Panc1 (cell line): ENCODE results near the gene ANAPC15.

Source experiments
- CTCF ChIP-seq: fragments of 450-650 bp; IDR thresholded peaks from 2 replicates; pipeline ENCODE4 v1.5.1; 2017; ENCODE audit warnings: mild to moderate bottlenecking
- POLR2AphosphoS5 ChIP-seq: IDR thresholded peaks from 2 replicates; pipeline ENCODE4 v1.6.1; 2012; ENCODE audit warnings: mild to moderate bottlenecking, low read depth, low read length, moderate library complexity

- TF ChIP-seq POLR2AphosphoS5, result no peak
- TF ChIP-seq CTCF, result no peak
Measured at GRCh38 chr11:72127923-72128322, 15.4 kb upstream of the ANAPC15 start.
